Measurements from ENCODE around the gene PARP8.

- no peak for TF ChIP-seq CTCF (IDR thresholded peaks at IDR 0.05)
- no peak for TF ChIP-seq TEAD4 (CRISPR knock-in tag; IDR thresholded peaks at IDR 0.05)
- TF ChIP-seq MAX (CRISPR knock-in tag; IDR thresholded peaks at IDR 0.05), result no peak
- TF ChIP-seq ATF6 (CRISPR knock-in tag; IDR thresholded peaks at IDR 0.05), result no peak
- no peak for TF ChIP-seq AFF4 (CRISPR knock-in tag; IDR thresholded peaks at IDR 0.05; ENCODE audit: borderline replicate concordance)
- no peak for TF ChIP-seq PRDM15 (CRISPR knock-in tag; IDR thresholded peaks at IDR 0.05)
These were observed 99.6 kb downstream of the PARP8 start for GRCh38 chr5:50766042-50766441.

Measured in WTC11 (cell line).